ENCODE data around the gene STAT4.

Gene STAT4

DNA sequence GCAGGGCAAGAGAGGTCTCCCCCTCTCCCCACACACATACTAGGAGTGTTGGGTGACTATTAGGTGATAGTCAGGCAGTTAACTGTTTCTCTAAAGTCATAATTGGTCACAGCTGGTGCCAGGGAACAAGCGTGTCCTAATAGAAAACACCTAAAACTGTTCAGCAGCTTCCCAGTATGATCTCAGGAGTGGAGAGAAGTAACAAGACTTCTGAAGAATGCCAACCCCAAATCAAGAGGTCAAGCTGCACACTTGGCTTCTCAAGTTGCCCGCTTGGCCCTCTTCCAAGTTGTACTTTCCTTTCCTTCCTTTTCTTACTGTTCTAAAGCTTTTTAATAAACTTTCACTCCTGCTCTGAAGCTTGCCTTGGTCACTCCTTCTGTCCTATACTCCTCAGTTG lies 114.4 kb downstream of the STAT4 start:
- no peak for DNase-seq (ENCODE audit: extremely low read depth, low read depth)
- TF ChIP-seq, protein P1, sequence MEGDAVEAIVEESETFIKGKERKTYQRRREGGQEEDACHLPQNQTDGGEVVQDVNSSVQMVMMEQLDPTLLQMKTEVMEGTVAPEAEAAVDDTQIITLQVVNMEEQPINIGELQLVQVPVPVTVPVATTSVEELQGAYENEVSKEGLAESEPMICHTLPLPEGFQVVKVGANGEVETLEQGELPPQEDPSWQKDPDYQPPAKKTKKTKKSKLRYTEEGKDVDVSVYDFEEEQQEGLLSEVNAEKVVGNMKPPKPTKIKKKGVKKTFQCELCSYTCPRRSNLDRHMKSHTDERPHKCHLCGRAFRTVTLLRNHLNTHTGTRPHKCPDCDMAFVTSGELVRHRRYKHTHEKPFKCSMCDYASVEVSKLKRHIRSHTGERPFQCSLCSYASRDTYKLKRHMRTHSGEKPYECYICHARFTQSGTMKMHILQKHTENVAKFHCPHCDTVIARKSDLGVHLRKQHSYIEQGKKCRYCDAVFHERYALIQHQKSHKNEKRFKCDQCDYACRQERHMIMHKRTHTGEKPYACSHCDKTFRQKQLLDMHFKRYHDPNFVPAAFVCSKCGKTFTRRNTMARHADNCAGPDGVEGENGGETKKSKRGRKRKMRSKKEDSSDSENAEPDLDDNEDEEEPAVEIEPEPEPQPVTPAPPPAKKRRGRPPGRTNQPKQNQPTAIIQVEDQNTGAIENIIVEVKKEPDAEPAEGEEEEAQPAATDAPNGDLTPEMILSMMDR (IDR thresholded peaks at IDR 0.05; ENCODE audit: low read depth, low read length, missing control alignments), result no peak
- H3K4me3 ChIP-seq (replicated peaks; ENCODE audit: low read depth, low read length), result no peak overlapping the region

DNA sequence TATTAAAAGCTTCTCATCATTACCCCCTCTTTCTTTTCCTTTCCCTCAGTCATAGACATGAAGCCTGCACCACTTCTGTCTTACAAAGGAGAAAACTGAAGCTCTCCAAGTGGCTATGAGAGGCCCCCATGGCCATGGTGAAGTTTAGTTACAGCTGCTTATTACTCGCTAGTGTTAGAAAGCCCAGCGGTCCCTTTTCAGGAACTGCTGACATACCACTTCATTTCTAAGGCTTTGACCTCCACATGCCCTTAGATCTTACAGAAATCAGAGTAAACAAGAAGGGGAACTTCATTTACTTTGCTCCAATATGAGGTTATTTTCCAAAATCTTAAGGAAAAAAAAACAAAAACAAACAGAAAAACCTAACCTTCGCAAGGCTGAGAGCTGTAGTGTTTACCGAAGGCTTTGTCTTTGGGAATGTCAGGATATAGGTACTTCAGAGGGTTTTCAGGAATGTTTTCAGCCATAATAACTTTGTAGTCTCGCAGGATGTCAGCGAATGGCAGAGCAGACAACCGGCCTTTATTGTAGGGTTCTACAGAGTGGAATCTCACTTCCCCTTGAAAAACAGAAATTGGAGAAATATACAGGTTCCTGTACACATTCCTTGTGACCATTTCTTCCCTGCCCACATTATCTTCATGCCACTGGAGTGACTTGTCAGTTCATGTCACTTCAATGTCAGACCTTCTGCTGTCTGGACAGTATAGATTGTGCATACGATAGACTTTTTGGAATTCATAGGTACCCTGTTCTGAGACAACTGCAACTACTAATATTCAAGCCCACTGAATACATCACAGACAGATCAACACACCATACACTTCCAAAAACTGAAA lies 118.0 kb downstream of the STAT4 start:
- DNase-seq (ENCODE audit: extremely low read depth, low read depth), result no peak

DNA sequence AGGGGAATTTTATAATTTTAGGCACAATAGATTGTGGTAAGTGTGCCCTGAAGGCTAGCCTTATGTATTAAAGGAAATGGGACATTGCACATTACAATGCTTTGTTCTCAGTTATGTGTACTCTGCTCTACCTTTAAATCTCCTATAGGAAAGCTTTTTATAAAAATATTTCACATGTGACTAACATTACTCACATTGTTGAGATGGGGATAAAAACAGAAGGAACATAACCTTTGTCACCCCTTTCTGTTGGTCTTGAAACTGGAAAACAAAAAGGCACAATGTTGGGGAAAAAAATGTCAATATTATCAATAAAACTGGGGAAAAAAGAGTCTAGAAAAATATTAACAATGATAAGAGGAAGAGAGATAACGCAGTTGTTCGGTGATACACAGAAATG lies 119.5 kb downstream of the STAT4 start:
- DNase-seq (ENCODE audit: extremely low read depth, low read depth), result no peak
- H3K4me3 ChIP-seq (replicated peaks; ENCODE audit: low read depth, low read length), result no peak overlapping the region
- TF ChIP-seq, protein P1 (IDR thresholded peaks at IDR 0.05; ENCODE audit: low read depth, low read length, missing control alignments), result no peak

More for the DNA sequence above, 118.0 kb downstream of the STAT4 start:
- H3K4me3 ChIP-seq (replicated peaks; ENCODE audit: low read depth, low read length), result no peak overlapping the region
- TF ChIP-seq, protein P1 (IDR thresholded peaks at IDR 0.05; ENCODE audit: low read depth, low read length, missing control alignments), result no peak

DNA sequence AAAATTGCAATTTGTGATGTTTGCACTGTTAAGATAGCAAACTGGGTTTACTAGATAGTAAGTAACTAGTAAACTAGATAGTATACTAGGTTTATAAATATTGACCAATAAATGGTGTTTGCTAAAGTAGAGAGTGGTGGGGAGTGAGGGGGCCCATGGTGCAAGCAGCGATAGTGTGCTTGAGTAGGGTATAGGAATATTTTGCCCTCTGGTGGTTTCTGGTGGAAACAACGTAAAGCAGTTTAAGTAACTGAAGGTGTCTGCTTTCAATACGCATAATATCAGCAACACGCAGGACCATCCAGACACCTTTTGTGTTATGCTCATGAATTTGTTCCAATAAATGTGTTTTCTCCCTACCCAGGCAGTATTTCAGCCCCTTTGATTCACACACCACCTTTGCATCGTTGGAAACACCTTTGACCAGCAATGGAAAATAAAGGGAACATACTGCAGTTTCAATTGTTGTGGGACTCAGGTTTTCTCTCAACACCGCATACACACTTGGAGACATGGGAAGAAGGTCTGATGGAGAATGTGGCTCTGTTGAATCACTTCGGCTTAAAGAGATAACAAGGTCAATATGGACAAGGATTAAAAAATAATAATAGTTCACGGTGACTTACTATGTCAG lies 120.2 kb downstream of the STAT4 start:
- no peak for DNase-seq (ENCODE audit: extremely low read depth, low read depth)
- TF ChIP-seq, protein P1 (IDR thresholded peaks at IDR 0.05; ENCODE audit: low read depth, low read length, missing control alignments), result peak; percentile 62
- no peak overlapping the region for H3K4me3 ChIP-seq (replicated peaks; ENCODE audit: low read depth, low read length)

DNA sequence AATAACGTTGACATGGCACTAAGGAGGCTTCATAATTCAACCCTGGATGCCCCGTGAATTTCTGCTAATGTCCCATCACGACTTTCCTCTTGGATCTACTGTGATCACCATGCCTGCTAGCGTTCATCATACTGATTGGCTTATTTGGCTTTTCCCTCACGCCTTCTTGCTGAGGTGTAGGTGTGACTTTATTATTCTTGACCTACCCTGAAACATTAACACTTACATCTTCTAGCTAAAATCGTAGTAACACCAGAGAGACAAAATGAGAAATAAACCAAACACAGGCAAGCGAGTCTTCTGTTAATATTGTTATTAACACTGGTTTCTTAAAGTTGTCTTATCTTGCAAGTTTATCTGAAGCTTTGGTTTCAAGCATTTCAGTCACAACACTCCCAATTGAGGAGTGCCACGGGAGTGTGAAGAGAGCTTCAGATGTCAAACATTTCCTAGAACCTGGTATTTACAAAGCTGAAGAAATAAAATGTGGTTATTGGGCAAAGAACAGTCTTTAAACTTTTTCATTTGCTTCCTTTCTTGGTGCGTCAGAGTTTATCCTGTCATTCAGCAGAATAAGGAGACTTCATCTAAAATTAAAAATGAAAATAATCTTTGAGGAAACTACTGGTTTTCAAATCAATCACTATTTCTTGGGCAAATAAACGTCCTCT lies 121.4 kb downstream of the STAT4 start:
- DNase-seq (ENCODE audit: extremely low read depth, low read depth), result no peak
- no peak overlapping the region for H3K4me3 ChIP-seq (replicated peaks; ENCODE audit: low read depth, low read length)
- TF ChIP-seq, protein P1 (IDR thresholded peaks at IDR 0.05; ENCODE audit: low read depth, low read length, missing control alignments), result no peak

DNA sequence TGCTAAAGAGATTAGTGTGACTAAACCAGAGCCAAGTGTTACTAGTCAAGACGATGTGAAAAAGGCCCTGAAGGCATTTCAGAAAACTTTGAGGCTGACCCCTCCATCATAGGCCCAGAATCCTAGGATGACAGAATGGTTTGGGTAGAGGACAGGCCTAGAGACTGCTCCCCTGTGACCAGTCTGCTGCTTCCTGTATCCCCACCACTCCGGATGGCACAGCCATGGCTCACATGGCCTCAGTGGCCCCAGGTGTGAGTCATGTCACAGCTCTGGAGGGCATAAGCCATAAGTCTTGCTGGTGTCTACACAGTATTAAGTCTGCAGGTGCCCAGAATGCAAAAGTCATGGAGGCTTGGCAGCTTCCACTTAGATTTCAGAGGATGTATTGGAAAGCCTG lies 124.4 kb downstream of the STAT4 start:
- TF ChIP-seq, protein P1 (IDR thresholded peaks at IDR 0.05; ENCODE audit: low read depth, low read length, missing control alignments), result no peak

More for the DNA sequence above, 124.4 kb downstream of the STAT4 start:
- H3K4me3 ChIP-seq (replicated peaks; ENCODE audit: low read depth, low read length), result no peak overlapping the region
- no peak for DNase-seq (ENCODE audit: extremely low read depth, low read depth)

Measured in HFF-Myc (cell line).